Endothelial cell of umbilical vein (primary cell): Measurements from ENCODE around the gene CCNE1. TPM values are rescaled to one million over a fixed set of nuclear protein-coding genes. Genes with fewer than 3 reads are reported as not detected.

ENCODE experiments used
- BruUV-seq: library from RNA; stranded (reverse); fragments of 400-500 nt; replicated peaks from 2 replicates; lab custom pipeline; 2021; lab: Mats Ljungman, UMichigan
- CTCF ChIA-PET: fragments of 300-600, 350-600 bp; sonication (Branson Sonifier 250); formaldehyde crosslinking; loops from one replicate; lab custom pipeline; 2021; ENCODE audit warnings: antibody characterized with exemption, inconsistent platforms; lab: Charles Lee
- POLR2A ChIA-PET: fragments of 300-600, 350-600 bp; sonication (Branson Sonifier 250); formaldehyde crosslinking; loops from one replicate; lab custom pipeline; 2021; ENCODE audit warnings: antibody characterized with exemption, inconsistent platforms; lab: Charles Lee
- DNase-seq: peaks from one replicate; pipeline ENCODE4 v3.0.0-alpha.2; 2011; ENCODE audit warnings: low read depth, low spot score
- FAIRE-seq: peaks from 2 replicates; lab custom pipeline; 2011; peaks lifted over from hg19 to GRCh38; lab: Jason Lieb, UNC
- H2AFZ ChIP-seq: 2 replicates; pipeline ENCODE4 v1.6.0; 2012; ENCODE audit warnings: low read depth, low read length, control low read depth, inconsistent platforms
- H3K27ac ChIP-seq: 2 replicates; pipeline ENCODE4 v1.5.1; 2011; ENCODE audit warnings: low read depth, mild to moderate bottlenecking, control low read depth, low read length, moderate library complexity; ENCODE audit not compliant: insufficient read depth
- H3K27me3 ChIP-seq, 2 experiments: 2 replicates each; pipeline versions ENCODE4 v1.6.0 to v1.6.1; 2011; ENCODE audit warnings: low read length in 2 of 2, mixed read lengths in 1 of 2; ENCODE audit not compliant: control insufficient read depth in 2 of 2, insufficient read depth in 2 of 2
- H3K36me3 ChIP-seq, 2 experiments: 2 replicates in 1 of 2; 3 replicates in 1 of 2; pipeline ENCODE4 v1.5.1; 2011; ENCODE audit warnings: low read length in 2 of 2, mild to moderate bottlenecking in 1 of 2, moderate library complexity in 1 of 2; ENCODE audit not compliant: control insufficient read depth in 2 of 2, insufficient read depth in 2 of 2; ENCODE audit errors: extremely low read depth in 1 of 2
- H3K4me1 ChIP-seq: 3 replicates; pipeline ENCODE4 v1.5.1; 2011; ENCODE audit warnings: mild to moderate bottlenecking, low read length; ENCODE audit not compliant: control insufficient read depth, insufficient read depth; ENCODE audit errors: extremely low read depth
- H3K4me2 ChIP-seq: 2 replicates; pipeline ENCODE4 v1.6.1; 2011; ENCODE audit warnings: low read length, control low read depth, mixed read lengths; ENCODE audit not compliant: insufficient read depth
- H3K4me3 ChIP-seq, 3 experiments: fragments of 200-600 bp in 1 of 3; sonication (generic), shearing (Covaris generic) in 1 of 3; replicated peaks in 1 of 3; 2 replicates each; pipeline ENCODE4 v1.5.1; 2011 to 2016; ENCODE audit warnings: control low read depth in 3 of 3, low read length in 3 of 3, mild to moderate bottlenecking in 2 of 3, inconsistent platforms in 1 of 3, low read depth in 1 of 3, moderate library complexity in 1 of 3; ENCODE audit not compliant: insufficient read depth in 1 of 3
- H3K79me2 ChIP-seq: 2 replicates; pipeline ENCODE4 v1.6.0; 2012; ENCODE audit warnings: low read length, inconsistent platforms; ENCODE audit not compliant: control insufficient read depth, insufficient read depth
- H3K9ac ChIP-seq: replicated peaks from 2 replicates; pipeline ENCODE3; 2011; ENCODE audit warnings: low read length, control low read depth; ENCODE audit not compliant: insufficient read depth; ENCODE audit errors: extremely low read depth
- H3K9me1 ChIP-seq: replicated peaks from 3 replicates; pipeline ENCODE4 v1.6.0; 2011; ENCODE audit warnings: mild to moderate bottlenecking, low read length; ENCODE audit not compliant: control insufficient read depth, insufficient read depth; ENCODE audit errors: extremely low read depth
- H3K9me3 ChIP-seq: replicated peaks from 2 replicates; pipeline ENCODE4 v1.5.1; 2012; ENCODE audit warnings: low read length, inconsistent platforms; ENCODE audit not compliant: control insufficient read depth, insufficient read depth
- H4K20me1 ChIP-seq: replicated peaks from 2 replicates; pipeline ENCODE3; 2011; ENCODE audit warnings: mild to moderate bottlenecking, low read length; ENCODE audit not compliant: control insufficient read depth, insufficient read depth; ENCODE audit errors: extremely low read depth
- EZH2 ChIP-seq: IDR thresholded peaks from 2 replicates; pipeline ENCODE4 v1.6.1; 2012; ENCODE audit warnings: borderline replicate concordance, low read depth, mild to moderate bottlenecking, moderate library complexity, low read length, inconsistent platforms; ENCODE audit not compliant: severe bottlenecking
- FOS ChIP-seq: IDR thresholded peaks from 2 replicates; pipeline ENCODE4 v1.6.1; 2011; ENCODE audit warnings: mild to moderate bottlenecking, low read length, moderate library complexity, borderline replicate concordance; ENCODE audit not compliant: insufficient read depth
- GATA2 ChIP-seq: IDR thresholded peaks from 2 replicates; pipeline ENCODE4 v1.7.0; 2011; ENCODE audit warnings: low read depth, mild to moderate bottlenecking, moderate library complexity, mixed read lengths, low read length; ENCODE audit not compliant: insufficient read length, insufficient read depth
- JUN ChIP-seq: IDR thresholded peaks from 2 replicates; pipeline ENCODE4 v1.6.1; 2011; ENCODE audit warnings: borderline replicate concordance, low read depth; ENCODE audit not compliant: insufficient read length, insufficient read depth
- MAX ChIP-seq: IDR thresholded peaks from 2 replicates; pipeline ENCODE4 v1.6.1; 2011; ENCODE audit not compliant: insufficient read depth, insufficient read length
- MYC ChIP-seq: IDR thresholded peaks from one replicate; pipeline ENCODE4 v1.6.1; 2011; ENCODE audit warnings: mild to moderate bottlenecking, low read depth, low read length
- POLR2A ChIP-seq: IDR thresholded peaks from 2 replicates; pipeline ENCODE4 v1.6.1; 2012; ENCODE audit warnings: low read depth, mild to moderate bottlenecking, control low read depth, low read length
- POLR2AphosphoS5 ChIP-seq: IDR thresholded peaks from 2 replicates; pipeline ENCODE4 v1.6.1; 2012; ENCODE audit warnings: low read depth, mild to moderate bottlenecking, control low read depth, low read length, moderate library complexity; ENCODE audit not compliant: insufficient read depth
- dilution Hi-C: fragments of 300-500 bp; cut with MboI; formaldehyde crosslinking; loops from one replicate; pipeline ENCODE4 v1.15.0; 2019; ENCODE audit warnings: low sequenced_read_pairs; ENCODE audit not compliant: extremely low pct_ligation_motif_present
- intact Hi-C: fragments of 100-400 bp; cut with micrococcal nuclease; formaldehyde crosslinking; loops from one replicate; pipeline ENCODE4 v1.10.0; 2022
- polyA plus RNA-seq, 4 experiments: library from polyadenylated mRNA; depleted of rRNA in 3 of 4; stranded (reverse) in 3 of 4; unstranded in 1 of 4; fragments of >200 nt; gene quantifications; 2 replicates each; pipeline versions ENCODE4 v1.2.1 to v1.2.3, GENCODE V29; 2011 to 2012; ENCODE audit warnings: missing spikeins in 1 of 4
- total RNA-seq: library from RNA; stranded (reverse); gene quantifications from 2 replicates; pipeline ENCODE4 v1.2.3, GENCODE V29; 2021

Gene CCNE1
- total and polyA plus RNA-seq, 2 donors (not counting 3 experiments of a cell fraction or from before 2014, with no cell fraction given): 8.3 to 10.1 TPM

- ChIA-PET POLR2A (no interaction called here), CTCF (interaction anchor here (1.4 kb wide), 1 partner anchor 81 kb away, joined by 4 read pairs; no protein-coding TSS in a partner anchor)
- dilution Hi-C loops (no loop called here), intact Hi-C loops (no loop called here)
- no peak overlapping the region for H3K4me2 ChIP-seq
- no peak overlapping the region for H3K4me3 ChIP-seq
- no peak for DNase-seq
- no peak overlapping the region for H3K27ac ChIP-seq
- H3K9me3 ChIP-seq: no peaks in the 10 kb centered on the region
- H3K4me1 ChIP-seq: peaks cover 8% of the 10 kb centered on the region
- no peaks in the 10 kb centered on the region for H3K36me3 ChIP-seq
- TF ChIP-seq POLR2AphosphoS5 (no peak), MYC (no peak), MAX (no peak), FOS (no peak), GATA2 (no peak), EZH2 (no peak), POLR2A (no peak), JUN (no peak)
- BruUV-seq: no TSS peak
- H4K20me1 ChIP-seq: no peaks in the 10 kb centered on the region
- H2AFZ ChIP-seq: no peak overlapping the region
- no peaks in the 10 kb centered on the region for H3K79me2 ChIP-seq
- FAIRE-seq: no peak
- H3K9me1 ChIP-seq: no peaks in the 10 kb centered on the region
- peaks cover 5 to 16% of the 10 kb centered on the region in 2 experiments for H3K27me3 ChIP-seq
- no peak overlapping the region for H3K9ac ChIP-seq
Observed at GRCh38 chr19:29841209-29841558, 29.4 kb downstream of the CCNE1 start.
